ENCODE results near the gene CAPN11. TPM values are rescaled to one million over a fixed set of nuclear protein-coding genes. Genes with fewer than 3 reads are reported as not detected.
A peak's percentile ranks its signal among the peaks of the same experiment; 100 is the strongest.

Gene CAPN11
- total and polyA plus RNA-seq, 9 donors, result 0.17 to 0.38 (median 0.20) TPM; not detected in 4

DNA sequence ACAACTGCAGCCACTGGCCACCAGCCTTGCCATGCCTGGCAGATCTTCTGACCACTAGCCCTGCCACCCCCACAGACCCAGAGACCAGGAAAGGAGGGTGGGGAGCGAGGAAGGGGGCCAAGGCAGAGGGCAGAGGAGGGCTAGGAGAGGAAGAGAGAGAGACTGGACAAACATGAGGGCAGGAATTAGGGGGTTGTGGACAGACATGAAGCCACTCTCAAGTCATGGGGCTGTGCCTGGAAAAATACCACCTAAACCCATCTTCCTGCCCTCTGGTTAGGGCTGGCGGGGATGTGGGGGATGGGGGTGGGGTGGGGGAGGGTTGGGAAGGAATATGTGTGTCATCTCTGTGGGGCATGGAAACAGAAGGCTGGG, 63.3 kb downstream of the CAPN11 start:
- H3K4me1 ChIP-seq (ENCODE audit: insufficient read depth), result peaks cover 34% of the 10 kb centered on the region
- TF ChIP-seq POLR2A (IDR thresholded peaks at IDR 0.05) (no peak), EP300 (IDR thresholded peaks at IDR 0.05) (no peak)
- TF ChIP-seq, protein P1, sequence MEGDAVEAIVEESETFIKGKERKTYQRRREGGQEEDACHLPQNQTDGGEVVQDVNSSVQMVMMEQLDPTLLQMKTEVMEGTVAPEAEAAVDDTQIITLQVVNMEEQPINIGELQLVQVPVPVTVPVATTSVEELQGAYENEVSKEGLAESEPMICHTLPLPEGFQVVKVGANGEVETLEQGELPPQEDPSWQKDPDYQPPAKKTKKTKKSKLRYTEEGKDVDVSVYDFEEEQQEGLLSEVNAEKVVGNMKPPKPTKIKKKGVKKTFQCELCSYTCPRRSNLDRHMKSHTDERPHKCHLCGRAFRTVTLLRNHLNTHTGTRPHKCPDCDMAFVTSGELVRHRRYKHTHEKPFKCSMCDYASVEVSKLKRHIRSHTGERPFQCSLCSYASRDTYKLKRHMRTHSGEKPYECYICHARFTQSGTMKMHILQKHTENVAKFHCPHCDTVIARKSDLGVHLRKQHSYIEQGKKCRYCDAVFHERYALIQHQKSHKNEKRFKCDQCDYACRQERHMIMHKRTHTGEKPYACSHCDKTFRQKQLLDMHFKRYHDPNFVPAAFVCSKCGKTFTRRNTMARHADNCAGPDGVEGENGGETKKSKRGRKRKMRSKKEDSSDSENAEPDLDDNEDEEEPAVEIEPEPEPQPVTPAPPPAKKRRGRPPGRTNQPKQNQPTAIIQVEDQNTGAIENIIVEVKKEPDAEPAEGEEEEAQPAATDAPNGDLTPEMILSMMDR (IDR thresholded peaks at IDR 0.05), result no peak
- no peaks in the 10 kb centered on the region for H3K9me3 ChIP-seq
- H3K4me3 ChIP-seq, result no peak overlapping the region
- no peak for DNase-seq
- H3K27ac ChIP-seq, result peak overlapping the region; percentile 60 to 72
- intact Hi-C loops (cut with DNase I), result loop anchor here in 1 of 4 donors (2.0 kb wide), 1 partner anchor 15 kb away; no protein-coding TSS in a partner anchor
- no peaks in the 10 kb centered on the region for H3K27me3 ChIP-seq
- 73 to 89% (median 78%) methylated on average over 2 of the region's 2 CpGs for WGBS, 3 donors
- no peaks in the 10 kb centered on the region for H3K36me3 ChIP-seq

DNA sequence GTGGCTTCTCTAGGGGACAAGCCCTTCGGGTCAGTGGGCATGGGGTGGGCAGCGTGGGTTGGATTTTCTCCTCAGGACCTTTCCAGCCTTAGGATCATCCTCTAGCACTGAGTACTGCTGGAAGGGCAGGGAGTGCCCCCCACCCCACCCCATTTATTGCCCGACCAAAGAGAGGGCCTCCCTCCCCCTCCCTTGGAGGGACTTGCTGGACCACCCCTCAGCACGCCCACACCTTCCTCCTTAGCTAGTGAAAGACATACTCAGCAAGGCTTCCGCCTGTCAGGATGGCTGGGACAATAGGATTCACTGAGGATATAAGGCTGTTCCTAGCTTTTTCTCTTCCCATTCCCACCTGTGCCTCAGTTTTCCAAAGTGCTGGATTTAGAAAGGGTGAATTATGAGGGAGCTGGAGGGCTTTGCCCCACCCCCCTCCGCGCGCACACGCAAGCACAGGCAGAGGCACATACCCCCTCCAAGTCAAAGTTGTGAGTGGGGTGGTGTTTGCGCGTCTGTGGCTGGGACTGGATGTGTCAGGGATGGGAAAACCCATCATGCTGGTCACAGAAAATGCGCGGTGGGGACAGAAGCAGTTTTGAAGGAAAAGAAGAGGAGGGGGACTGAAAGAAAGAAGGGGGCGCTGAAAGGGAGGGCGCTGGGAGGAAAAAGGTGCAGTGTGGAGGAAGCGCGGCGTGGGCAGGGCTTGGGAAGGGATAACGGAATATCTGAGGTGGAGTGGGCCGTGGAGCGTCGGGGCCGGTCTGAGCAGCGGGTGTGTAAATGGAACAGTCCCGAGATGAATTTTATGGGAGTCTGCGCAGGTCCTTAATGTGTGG, 64.1 kb downstream of the CAPN11 start:
- Histone ChIP-seq H3K27me3 (no peaks in the 10 kb centered on the region), H3K27ac (peak overlapping the region; percentile 67 to 72), H3K36me3 (no peaks in the 10 kb centered on the region), H3K4me3 (peak overlapping the region; percentile 53), H3K4me1 (ENCODE audit: insufficient read depth) (peaks cover 37% of the 10 kb centered on the region), H3K9me3 (no peaks in the 10 kb centered on the region)
- 24 to 31% (median 29%) methylated on average over 26 of the region's 26 CpGs for WGBS, 3 donors
- intact Hi-C loops (cut with DNase I), result loop anchor here in 1 of 4 donors (2.0 kb wide), 1 partner anchor 14 kb away; no protein-coding TSS in a partner anchor
- TF ChIP-seq EP300 (IDR thresholded peaks at IDR 0.05) (no peak), POLR2A (IDR thresholded peaks at IDR 0.05) (no peak)
- TF ChIP-seq, protein P1 (IDR thresholded peaks at IDR 0.05), result no peak
- peak in 2 of 5 donors; percentile 38 to 53 for DNase-seq

DNA sequence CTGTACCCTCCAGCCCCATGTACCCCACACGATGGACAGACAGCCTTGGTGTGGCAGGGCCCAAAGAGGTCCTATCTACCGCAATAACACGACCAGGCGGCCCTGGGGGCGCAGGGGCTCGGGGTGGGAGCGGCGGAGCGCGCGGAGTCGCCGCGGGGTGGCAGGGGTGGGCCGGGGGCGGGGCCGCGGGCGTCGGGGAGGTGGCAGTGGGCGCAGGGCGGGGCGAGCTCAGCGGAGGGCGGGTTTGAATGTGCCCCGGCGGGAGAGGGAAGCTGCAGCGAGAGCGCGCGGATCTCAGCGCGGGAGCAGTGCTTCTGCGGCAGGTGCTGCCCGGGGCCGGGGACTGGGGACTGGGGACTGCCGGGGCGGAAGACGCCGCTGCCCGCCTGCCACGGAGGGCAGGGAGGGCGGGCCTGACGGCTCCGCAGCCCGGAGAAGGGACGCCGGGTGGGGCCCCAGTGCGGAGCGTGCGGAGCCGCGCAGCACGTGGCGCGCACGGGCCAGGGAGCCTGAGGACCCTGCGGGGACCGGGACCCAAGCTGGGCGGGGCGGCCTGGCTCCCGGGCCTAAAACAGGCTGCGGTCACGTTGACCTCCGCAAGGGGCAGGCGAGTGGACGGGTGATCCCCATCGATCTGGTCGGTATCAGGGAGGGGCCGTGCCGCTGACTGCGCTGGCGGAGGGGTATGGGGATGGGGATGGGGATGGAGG, 64.9 kb downstream of the CAPN11 start, which contains the start of gene SLC29A1:
TSS of gene SLC29A1 (plus strand) at position 277 of the 710 bp plus-strand sequence. CDS start 3,719 bp downstream, outside the sequence.
- WGBS, 3 donors, result 0% methylated on average over 35 to 73 of the region's 73 CpGs
- TF ChIP-seq EP300 (IDR thresholded peaks at IDR 0.05) (no peak), POLR2A (IDR thresholded peaks at IDR 0.05) (peak; percentile 9)
- TF ChIP-seq, protein P1 (IDR thresholded peaks at IDR 0.05), result no peak
- H3K4me1 ChIP-seq (ENCODE audit: insufficient read depth), result peaks cover 37% of the 10 kb centered on the region

More for the DNA sequence above, 64.9 kb downstream of the CAPN11 start, which contains the start of gene SLC29A1:
- Histone ChIP-seq H3K9me3 (no peaks in the 10 kb centered on the region), H3K4me3 (peak within 1 kb of the TSS; percentile 53), H3K27ac (peak within 1 kb of the TSS; percentile 67 to 72), H3K27me3 (no peaks in the 10 kb centered on the region), H3K36me3 (no peaks in the 10 kb centered on the region)
- DNase-seq, result peak; percentile 70 to 79 (median 77)
- intact Hi-C loops (cut with DNase I), result loop anchor here in 1 of 4 donors (2.0 kb wide), 1 partner anchor 13 kb away; no protein-coding TSS in a partner anchor
